ENCODE results near the gene NRROS.

GRCh38 chr3:196624067-196624790 is 15.3 kb upstream of the NRROS start:
- no peak for TF ChIP-seq CTCF (conservative IDR thresholded peaks at IDR 0.05; ENCODE audit: low read depth, low read length)
- TF ChIP-seq EZH2phosphoT487 (IDR thresholded peaks at IDR 0.05; ENCODE audit: borderline replicate concordance, low read length) = no peak
- TF ChIP-seq EZH2 (IDR thresholded peaks at IDR 0.05; ENCODE audit: low read length, unreplicated experiment) = no peak

Data from PC-3 (cell line).